ENCODE measurements around the gene MYLK.
A peak's percentile ranks its signal among the peaks of the same experiment; 100 is the strongest.

MYLK gene

GRCh38 chr3:123660141-123660675 lies 223.9 kb downstream of the MYLK start:
- no peak for DNase-seq

- no peak for DNase-seq
Measured at GRCh38 chr3:123658852-123659206, 225.3 kb downstream of the MYLK start.

- no peak for DNase-seq
Measured at GRCh38 chr3:123658118-123658851, 225.8 kb downstream of the MYLK start.

- no peak for DNase-seq
Measured at GRCh38 chr3:123657568-123657967, 226.6 kb downstream of the MYLK start.

GRCh38 chr3:123657111-123657510 lies 227.0 kb downstream of the MYLK start:
- no peak for DNase-seq

GRCh38 chr3:123656691-123657090 lies 227.4 kb downstream of the MYLK start:
- no peak for DNase-seq

- no peak for DNase-seq
Measured at GRCh38 chr3:123656274-123656673, 227.9 kb downstream of the MYLK start.

- DNase-seq: no peak
Measured at GRCh38 chr3:123655400-123655799, 228.7 kb downstream of the MYLK start.

- DNase-seq: no peak
Measured at GRCh38 chr3:123653221-123653682, 230.9 kb downstream of the MYLK start.

- no peak for DNase-seq
Measured at GRCh38 chr3:123652342-123652984, 231.7 kb downstream of the MYLK start.

GRCh38 chr3:123651449-123652341 lies 232.4 kb downstream of the MYLK start:
- no peak for DNase-seq

- DNase-seq: no peak
Measured at GRCh38 chr3:123650101-123650500, 234.0 kb downstream of the MYLK start.

GRCh38 chr3:123648696-123649405 lies 235.3 kb downstream of the MYLK start:
- DNase-seq: no peak

GRCh38 chr3:123644358-123644757 lies 239.8 kb downstream of the MYLK start:
- DNase-seq: no peak

- no peak for DNase-seq
Measured at GRCh38 chr3:123642957-123643330, 241.2 kb downstream of the MYLK start.

- DNase-seq: peak; percentile 31
Measured at GRCh38 chr3:123642182-123642956, 241.8 kb downstream of the MYLK start.

- DNase-seq: no peak
Measured at GRCh38 chr3:123641505-123641904, 242.6 kb downstream of the MYLK start.

- DNase-seq: no peak
Measured at GRCh38 chr3:123640740-123641462, 243.2 kb downstream of the MYLK start.

GRCh38 chr3:123640311-123640710 lies 243.8 kb downstream of the MYLK start:
- no peak for DNase-seq

GRCh38 chr3:123638936-123639689 lies 245.0 kb downstream of the MYLK start:
- DNase-seq: no peak

Data from SHP77 treated with DMSO at 0.1 percent for 48 hours (cell line).